ENCODE results near the gene NR6A1.

DNA sequence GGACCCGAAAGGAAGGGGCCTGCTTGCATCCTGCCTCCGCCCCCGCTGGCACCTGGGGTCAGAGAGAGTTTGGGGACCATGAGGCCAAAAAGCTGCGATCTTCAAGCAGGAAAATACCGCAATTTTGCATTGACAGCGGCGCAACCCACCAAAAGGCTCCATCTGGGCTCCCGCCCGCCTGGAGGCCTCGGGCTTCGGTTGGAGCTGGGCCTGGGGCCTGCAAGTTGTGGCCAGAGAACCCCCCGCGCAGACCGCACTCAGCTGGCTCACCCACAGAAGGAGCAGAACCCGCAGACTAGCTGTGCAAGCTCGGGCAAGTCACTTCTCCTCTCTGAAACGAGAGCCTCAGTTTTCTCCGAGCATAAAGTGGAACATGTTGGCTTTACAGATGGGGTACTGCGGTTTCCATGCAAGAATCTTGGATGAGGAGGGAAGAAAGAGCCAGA lies 265.2 kb downstream of the NR6A1 start:
- no peak for TF ChIP-seq POLR2A (IDR thresholded peaks at IDR 0.05; ENCODE audit: low read depth, low read length)
- no peak for TF ChIP-seq TAF1 (IDR thresholded peaks at IDR 0.05; ENCODE audit: borderline replicate concordance, low read depth, low read length)
- no peak for TF ChIP-seq POLR2AphosphoS5 (IDR thresholded peaks at IDR 0.05; ENCODE audit: low read depth, low read length)

All from GM12892 (cell line).